ENCODE results near the gene CANX.
"Not testable (repeated sequence)": the region's sequence is repeated elsewhere in the genome, so short reads cannot be mapped to it uniquely, and the experiment has no call there.

The CANX gene

GRCh38 chr5:179699616-179700237 is 960 bp downstream of the CANX start:
- DNase-seq: no peak

- no peak for DNase-seq
These were observed 1.7 kb downstream of the CANX start for GRCh38 chr5:179700401-179700918.

- no peak for DNase-seq
These were observed 17.5 kb downstream of the CANX start for GRCh38 chr5:179716286-179716685.

- DNase-seq: no peak
These were observed 21.5 kb downstream of the CANX start for GRCh38 chr5:179720222-179720621.

GRCh38 chr5:179724163-179724562 is 25.4 kb downstream of the CANX start:
- no peak for DNase-seq

GRCh38 chr5:179727106-179727505 is 28.3 kb downstream of the CANX start:
- DNase-seq: no peak

- DNase-seq: no peak
These were observed 30.5 kb downstream of the CANX start for GRCh38 chr5:179729303-179729702.

- no peak for DNase-seq
These were observed 31.0 kb downstream of the CANX start for GRCh38 chr5:179729727-179730126.

GRCh38 chr5:179730356-179730755 is 31.6 kb downstream of the CANX start:
- no peak for DNase-seq

GRCh38 chr5:179730852-179731251 is 32.1 kb downstream of the CANX start:
- DNase-seq: no peak

GRCh38 chr5:179731791-179732411 is 33.1 kb downstream of the CANX start:
- no peak for DNase-seq

GRCh38 chr5:179732412-179732917 is 33.7 kb downstream of the CANX start, which contains the start of gene MAML1:
MAML1 (plus strand) TSS chr5:179732822; CDS start chr5:179733113, 291 bp downstream.
- DNase-seq: peak; percentile 99

GRCh38 chr5:179732918-179733771 is 34.4 kb downstream of the CANX start:
- DNase-seq: no peak

- no peak for DNase-seq
These were observed 35.0 kb downstream of the CANX start for GRCh38 chr5:179733772-179734126.

- DNase-seq: no peak
These were observed 35.9 kb downstream of the CANX start for GRCh38 chr5:179734536-179735164.

- DNase-seq: no peak
These were observed 40.0 kb downstream of the CANX start for GRCh38 chr5:179738742-179739141.

GRCh38 chr5:179744106-179744505 is 45.3 kb downstream of the CANX start:
- DNase-seq: not testable (repeated sequence)

GRCh38 chr5:179746872-179747271 is 48.1 kb downstream of the CANX start:
- no peak for DNase-seq

- no peak for DNase-seq
These were observed 49.0 kb downstream of the CANX start for GRCh38 chr5:179747811-179748210.

- DNase-seq: no peak
These were observed 51.2 kb downstream of the CANX start for GRCh38 chr5:179749857-179750508.

GRCh38 chr5:179753971-179754370 is 55.2 kb downstream of the CANX start:
- no peak for DNase-seq

GRCh38 chr5:179755022-179755421 is 56.3 kb downstream of the CANX start:
- DNase-seq: no peak
